Osteocyte (in vitro differentiated cells): ENCODE data around the gene KLK3. TPM values are rescaled to one million over a fixed set of nuclear protein-coding genes. Genes with fewer than 3 reads are reported as not detected.
"Not testable (repeated sequence)": the region's sequence is repeated elsewhere in the genome, so short reads cannot be mapped to it uniquely, and the experiment has no call there.

Experiments
- DNase-seq: peaks from one replicate; pipeline ENCODE4 v3.0.0; 2021; ENCODE audit warnings: mixed read lengths; ENCODE audit not compliant: unreplicated experiment; ENCODE audit errors: extremely low spot score
- H3K27ac Mint-ChIP-seq: one replicate; pipeline ENCODE4 v1.8.0; 2021; ENCODE audit warnings: mild to moderate bottlenecking, mixed read lengths; ENCODE audit not compliant: unreplicated experiment
- H3K27me3 Mint-ChIP-seq: one replicate; pipeline ENCODE4 v1.8.0; 2021; ENCODE audit warnings: mixed read lengths; ENCODE audit not compliant: unreplicated experiment
- H3K36me3 Mint-ChIP-seq: one replicate; pipeline ENCODE4 v1.8.0; 2021; ENCODE audit warnings: mixed read lengths; ENCODE audit not compliant: unreplicated experiment
- H3K4me1 Mint-ChIP-seq: one replicate; pipeline ENCODE4 v1.8.0; 2021; ENCODE audit warnings: mixed read lengths; ENCODE audit not compliant: unreplicated experiment
- H3K4me3 Mint-ChIP-seq: one replicate; pipeline ENCODE4 v1.8.0; 2021; ENCODE audit warnings: mild to moderate bottlenecking, moderate library complexity, mixed read lengths; ENCODE audit not compliant: unreplicated experiment
- H3K9me3 Mint-ChIP-seq: one replicate; pipeline ENCODE4 v1.8.0; 2021; ENCODE audit warnings: mixed read lengths; ENCODE audit not compliant: unreplicated experiment
- total RNA-seq: library from RNA; stranded (reverse); gene quantifications from 2 replicates; pipeline ENCODE4 v1.2.1, GENCODE V29; 2021
- TF ChIP-seq, protein P1 (sequence below): fragments of 200-600 bp; sonication (generic); IDR thresholded peaks from 2 replicates; pipeline ENCODE4 v1.5.0; 2021; ENCODE audit warnings: antibody characterized with exemption, mild to moderate bottlenecking, moderate library complexity

KLK3 gene
- total RNA-seq, 1 donor from 2014 or later: not detected

DNA sequence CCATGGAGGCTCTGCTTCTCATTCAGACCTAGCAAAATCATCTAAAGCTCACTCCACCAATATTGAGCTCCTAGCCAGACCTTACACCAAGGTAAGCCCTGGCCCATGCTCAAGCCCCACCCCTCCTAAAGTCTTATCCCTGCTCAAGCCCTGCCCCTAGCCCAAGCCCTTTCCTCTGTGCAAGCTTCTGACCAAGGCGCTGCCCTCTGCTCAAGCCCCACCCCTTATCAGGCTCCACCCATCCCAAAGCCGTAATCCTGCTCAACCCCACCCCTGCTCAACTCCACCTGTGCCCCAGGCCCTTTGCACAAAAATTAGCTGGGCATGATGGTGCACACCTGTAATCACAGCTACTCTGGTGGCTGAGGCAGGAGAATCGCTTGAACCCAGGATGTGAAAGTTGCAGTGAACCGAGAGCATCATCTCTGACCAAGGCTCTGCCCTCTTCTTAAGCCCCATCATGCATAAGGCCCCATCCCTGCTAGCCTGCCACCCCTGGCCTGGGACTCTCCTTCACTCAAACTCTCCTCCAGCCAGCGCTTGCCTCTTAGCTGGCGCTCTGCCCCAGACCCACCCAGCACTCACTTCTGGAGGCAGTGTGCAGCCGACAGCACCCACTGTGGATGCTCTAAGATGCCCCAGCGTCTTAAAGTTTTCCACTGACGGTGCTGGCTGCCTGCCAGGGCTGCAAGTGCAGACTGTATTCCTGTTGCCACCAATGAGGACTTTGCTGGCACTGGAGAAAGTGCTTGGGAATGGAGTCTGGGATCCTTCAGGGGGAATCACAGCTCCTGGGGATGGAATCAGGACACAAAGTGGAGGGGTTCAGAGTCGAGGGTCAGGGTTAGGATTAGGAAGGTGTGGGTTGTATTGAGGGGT, 40.0 kb downstream of the KLK3 start:
- H3K9me3 Mint-ChIP-seq: no peaks in the 10 kb centered on the region
- H3K4me1 Mint-ChIP-seq: no peaks in the 10 kb centered on the region
- no peak overlapping the region for H3K4me3 Mint-ChIP-seq
- no peaks in the 10 kb centered on the region for H3K27me3 Mint-ChIP-seq
- no peak overlapping the region for H3K27ac Mint-ChIP-seq
- no peak for DNase-seq
- no peaks in the 10 kb centered on the region for H3K36me3 Mint-ChIP-seq
- TF ChIP-seq, protein P1, sequence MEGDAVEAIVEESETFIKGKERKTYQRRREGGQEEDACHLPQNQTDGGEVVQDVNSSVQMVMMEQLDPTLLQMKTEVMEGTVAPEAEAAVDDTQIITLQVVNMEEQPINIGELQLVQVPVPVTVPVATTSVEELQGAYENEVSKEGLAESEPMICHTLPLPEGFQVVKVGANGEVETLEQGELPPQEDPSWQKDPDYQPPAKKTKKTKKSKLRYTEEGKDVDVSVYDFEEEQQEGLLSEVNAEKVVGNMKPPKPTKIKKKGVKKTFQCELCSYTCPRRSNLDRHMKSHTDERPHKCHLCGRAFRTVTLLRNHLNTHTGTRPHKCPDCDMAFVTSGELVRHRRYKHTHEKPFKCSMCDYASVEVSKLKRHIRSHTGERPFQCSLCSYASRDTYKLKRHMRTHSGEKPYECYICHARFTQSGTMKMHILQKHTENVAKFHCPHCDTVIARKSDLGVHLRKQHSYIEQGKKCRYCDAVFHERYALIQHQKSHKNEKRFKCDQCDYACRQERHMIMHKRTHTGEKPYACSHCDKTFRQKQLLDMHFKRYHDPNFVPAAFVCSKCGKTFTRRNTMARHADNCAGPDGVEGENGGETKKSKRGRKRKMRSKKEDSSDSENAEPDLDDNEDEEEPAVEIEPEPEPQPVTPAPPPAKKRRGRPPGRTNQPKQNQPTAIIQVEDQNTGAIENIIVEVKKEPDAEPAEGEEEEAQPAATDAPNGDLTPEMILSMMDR: no peak

DNA sequence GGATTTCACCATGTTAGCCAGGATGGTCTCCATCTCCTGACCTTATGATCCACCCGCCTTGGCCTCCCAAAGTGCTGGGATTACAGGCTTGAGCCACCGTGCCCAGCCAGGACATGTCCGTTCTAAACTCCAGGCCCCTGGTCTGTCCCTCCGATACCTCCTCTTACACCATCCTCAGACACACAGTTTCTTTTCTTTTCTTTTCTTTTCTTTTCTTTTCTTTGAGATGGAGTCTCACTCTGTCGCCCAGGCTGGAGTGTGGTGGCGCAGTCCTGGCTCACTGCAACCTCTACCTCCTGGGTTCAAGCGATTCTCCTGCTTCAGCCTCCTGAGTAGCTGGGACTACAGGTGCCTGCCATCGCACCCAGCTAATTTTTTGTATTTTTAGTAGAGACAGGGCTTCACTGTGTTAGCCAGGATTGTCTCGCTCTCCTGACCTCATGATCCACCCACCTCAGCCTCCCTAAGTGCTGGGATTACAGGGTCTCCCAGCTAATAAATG, 41.4 kb downstream of the KLK3 start:
- DNase-seq, H3K27ac Mint-ChIP-seq, H3K36me3 Mint-ChIP-seq, H3K9me3 Mint-ChIP-seq, H3K4me3 Mint-ChIP-seq, H3K27me3 Mint-ChIP-seq, H3K4me1 Mint-ChIP-seq: not testable (repeated sequence)

DNA sequence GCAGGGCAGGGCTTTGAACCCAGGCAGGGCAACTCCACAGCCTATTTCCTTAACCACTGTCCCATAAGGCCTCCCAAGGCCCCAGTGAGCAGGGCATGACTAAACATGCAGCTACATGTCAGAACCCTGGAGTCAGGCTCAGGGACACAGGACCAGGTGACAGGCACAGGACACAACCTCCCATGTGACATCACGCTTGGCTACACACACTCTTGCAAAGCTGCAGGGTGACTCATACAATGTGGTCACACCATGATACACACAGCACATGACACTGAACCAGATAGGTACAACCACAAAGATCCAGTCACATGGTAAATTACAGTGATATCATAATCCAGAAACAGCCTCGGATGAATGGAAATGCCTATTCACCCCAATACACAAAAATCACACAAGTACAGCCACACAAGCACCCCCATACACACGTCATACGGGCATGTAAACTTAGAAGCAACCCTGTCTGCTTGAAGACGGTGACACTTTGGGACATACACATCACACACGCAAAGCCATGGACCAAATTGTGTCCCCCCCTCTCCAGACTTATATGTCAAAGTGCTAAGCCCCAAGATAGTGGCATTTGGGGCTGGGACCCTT, 42.0 kb downstream of the KLK3 start:
- Mint-ChIP-seq H3K4me1 (no peaks in the 10 kb centered on the region), H3K27me3 (no peaks in the 10 kb centered on the region), H3K27ac (no peak overlapping the region), H3K36me3 (no peaks in the 10 kb centered on the region), H3K4me3 (no peak overlapping the region), H3K9me3 (no peaks in the 10 kb centered on the region)
- DNase-seq: no peak
- TF ChIP-seq, protein P1: no peak

DNA sequence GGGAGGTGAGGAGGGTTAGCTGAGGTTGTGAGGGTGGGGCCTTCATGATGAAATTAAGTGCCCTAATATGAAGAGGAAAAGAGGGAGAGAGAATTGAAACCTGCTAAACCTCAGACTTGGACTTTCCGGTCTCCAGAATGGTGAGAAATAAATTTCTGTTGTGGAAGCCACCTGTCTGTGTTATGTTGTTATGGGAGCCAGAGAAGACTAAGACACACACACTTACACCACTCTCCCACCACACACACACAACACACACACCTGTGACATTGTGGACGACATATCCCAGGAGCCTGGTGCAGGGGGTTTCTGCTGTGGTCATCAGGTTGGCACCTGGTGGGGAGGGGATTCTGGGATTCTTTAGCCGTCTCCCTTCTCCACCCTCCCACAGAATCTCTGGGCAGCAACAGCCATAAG, 42.5 kb downstream of the KLK3 start:
- Mint-ChIP-seq H3K9me3 (no peaks in the 10 kb centered on the region), H3K27me3 (no peaks in the 10 kb centered on the region), H3K27ac (no peak overlapping the region), H3K4me1 (no peaks in the 10 kb centered on the region), H3K4me3 (no peak overlapping the region), H3K36me3 (no peaks in the 10 kb centered on the region)
- TF ChIP-seq, protein P1: no peak
- no peak for DNase-seq

DNA sequence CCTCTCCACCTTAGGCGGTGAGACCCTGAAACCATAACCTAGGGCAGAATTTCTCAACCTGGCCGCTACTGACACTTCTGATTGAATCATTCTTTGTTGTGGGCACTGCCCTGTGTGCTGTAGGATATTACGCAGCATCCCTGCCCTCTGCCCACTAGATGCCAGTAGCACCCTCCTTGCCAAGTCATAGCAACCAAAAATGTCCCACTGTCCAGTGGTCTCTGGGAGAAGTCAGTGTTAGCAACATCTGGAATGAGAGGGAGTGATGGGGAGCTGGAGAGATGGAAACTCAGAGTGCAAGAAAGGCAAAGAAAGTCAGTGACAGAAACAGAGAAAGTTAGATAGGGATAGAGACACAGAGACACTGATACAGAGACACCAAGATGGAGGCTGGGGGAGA, 42.9 kb downstream of the KLK3 start:
- DNase-seq: no peak
- Mint-ChIP-seq H3K36me3 (no peaks in the 10 kb centered on the region), H3K27me3 (no peaks in the 10 kb centered on the region), H3K4me1 (no peaks in the 10 kb centered on the region), H3K27ac (no peak overlapping the region), H3K9me3 (no peaks in the 10 kb centered on the region), H3K4me3 (no peak overlapping the region)
- TF ChIP-seq, protein P1: no peak
